H9 (cell line): ENCODE results near the gene SLC4A2. TPM values are rescaled to one million over a fixed set of nuclear protein-coding genes. Genes with fewer than 3 reads are reported as not detected.

Source experiments
- DNase-seq: peaks from one replicate; pipeline ENCODE4 v3.0.0-alpha.2; 2017
- H2AFZ ChIP-seq: one replicate; pipeline ENCODE4 v1.6.1; 2013; ENCODE audit warnings: mild to moderate bottlenecking, low read length, control low read depth, moderate library complexity
- H2AK5ac ChIP-seq: 2 replicates; pipeline ENCODE4 v1.6.1; 2013; ENCODE audit warnings: low read length, control low read depth, mixed read lengths; ENCODE audit not compliant: insufficient read length
- H2BK120ac ChIP-seq: one replicate; pipeline ENCODE4 v1.6.1; 2013; ENCODE audit warnings: low read depth, mild to moderate bottlenecking, low read length, control low read depth, inconsistent platforms; ENCODE audit not compliant: poor library complexity, severe bottlenecking
- H2BK12ac ChIP-seq: 2 replicates; pipeline ENCODE4 v1.6.1; 2013; ENCODE audit warnings: low read length, control low read depth, mixed read lengths, low read depth; ENCODE audit not compliant: insufficient read length
- H2BK15ac ChIP-seq: 2 replicates; pipeline ENCODE4 v1.6.1; 2013; ENCODE audit warnings: low read depth, low read length, control low read depth
- H2BK20ac ChIP-seq: one replicate; pipeline ENCODE4 v1.6.1; 2013; ENCODE audit warnings: low read depth, mild to moderate bottlenecking, low read length, control low read depth, inconsistent platforms; ENCODE audit not compliant: poor library complexity, severe bottlenecking
- H2BK5ac ChIP-seq: 2 replicates; pipeline ENCODE4 v1.6.1; 2013; ENCODE audit warnings: low read length, control low read depth, mixed read lengths; ENCODE audit not compliant: insufficient read length
- H3K14ac ChIP-seq: 2 replicates; pipeline ENCODE4 v1.6.1; 2013; ENCODE audit warnings: low read length, control low read depth; ENCODE audit not compliant: insufficient read depth
- H3K18ac ChIP-seq: 2 replicates; pipeline ENCODE4 v1.6.1; 2013; ENCODE audit warnings: low read depth, mild to moderate bottlenecking, mixed read lengths, low read length, control low read depth; ENCODE audit not compliant: insufficient read length
- H3K23ac ChIP-seq: 2 replicates; pipeline ENCODE4 v1.6.1; 2013; ENCODE audit warnings: low read length, control low read depth, mixed read lengths, low read depth; ENCODE audit not compliant: insufficient read length
- H3K23me2 ChIP-seq: 2 replicates; pipeline ENCODE4 v1.6.1; 2013; ENCODE audit warnings: low read depth, mild to moderate bottlenecking, mixed read lengths, low read length, control low read depth; ENCODE audit not compliant: insufficient read length, poor library complexity, severe bottlenecking
- H3K27ac ChIP-seq: 2 replicates; pipeline ENCODE4 v1.5.1; 2013; ENCODE audit warnings: low read length, control low read depth, mixed read lengths, low read depth; ENCODE audit not compliant: insufficient read length
- H3K27me3 ChIP-seq: 2 replicates; pipeline ENCODE4 v1.6.1; 2013; ENCODE audit warnings: low read length, control low read depth, inconsistent platforms; ENCODE audit not compliant: insufficient read depth
- H3K4ac ChIP-seq: 2 replicates; pipeline ENCODE4 v1.6.1; 2013; ENCODE audit warnings: low read depth, mild to moderate bottlenecking, control low read depth, inconsistent platforms, low read length, moderate library complexity
- H3K4me1 ChIP-seq: 2 replicates; pipeline ENCODE4 v1.6.1; 2013; ENCODE audit warnings: low read length, control low read depth, inconsistent platforms; ENCODE audit not compliant: insufficient read depth
- H3K4me2 ChIP-seq: 2 replicates; pipeline ENCODE4 v1.6.1; 2013; ENCODE audit warnings: low read length, control low read depth, mixed read lengths; ENCODE audit not compliant: insufficient read length, insufficient read depth
- H3K56ac ChIP-seq: 2 replicates; pipeline ENCODE4 v1.6.1; 2013; ENCODE audit warnings: low read depth, mild to moderate bottlenecking, mixed read lengths, low read length, control low read depth; ENCODE audit not compliant: insufficient read length
- H3K79me1 ChIP-seq: 2 replicates; pipeline ENCODE4 v1.6.1; 2013; ENCODE audit warnings: low read depth, mild to moderate bottlenecking, moderate library complexity, low read length, control low read depth, inconsistent platforms; ENCODE audit not compliant: insufficient read depth, poor library complexity, severe bottlenecking
- H3K79me2 ChIP-seq: 2 replicates; pipeline ENCODE4 v1.6.1; 2013; ENCODE audit warnings: low read length, control low read depth, inconsistent platforms; ENCODE audit not compliant: insufficient read depth
- H3K9ac ChIP-seq: 2 replicates; pipeline ENCODE4 v1.6.1; 2013; ENCODE audit warnings: low read length, control low read depth, mixed read lengths; ENCODE audit not compliant: insufficient read length; ENCODE audit errors: extremely low read depth
- H3K9me3 ChIP-seq: one replicate; pipeline ENCODE4 v1.6.1; 2013; ENCODE audit warnings: low read depth, low read length, inconsistent platforms; ENCODE audit not compliant: control insufficient read depth
- H3T11ph ChIP-seq: one replicate; pipeline ENCODE4 v1.6.1; 2013; ENCODE audit warnings: mild to moderate bottlenecking, low read length, control low read depth, inconsistent platforms
- H4K20me1 ChIP-seq: one replicate; pipeline ENCODE4 v1.6.1; 2013; ENCODE audit not compliant: control insufficient read depth, insufficient read length, insufficient read depth
- H4K5ac ChIP-seq: 2 replicates; pipeline ENCODE4 v1.6.1; 2013; ENCODE audit warnings: low read depth, mild to moderate bottlenecking, mixed read lengths, low read length, control low read depth; ENCODE audit not compliant: insufficient read length
- H4K8ac ChIP-seq: replicated peaks from 2 replicates; pipeline ENCODE4 v1.6.1; 2013; ENCODE audit warnings: low read length, control low read depth, mixed read lengths, low read depth; ENCODE audit not compliant: insufficient read length
- H4K91ac ChIP-seq: 2 replicates; pipeline ENCODE4 v1.6.1; 2013; ENCODE audit warnings: low read depth, mild to moderate bottlenecking, moderate library complexity, mixed read lengths, low read length, control low read depth; ENCODE audit not compliant: insufficient read length
- H3K27ac Mint-ChIP-seq, 3 experiments: 2 replicates in 2 of 3; 3 replicates in 1 of 3; pipeline ENCODE4 v1.8.0; 2020 to 2021; ENCODE audit warnings: mixed read lengths in 3 of 3, mild to moderate bottlenecking in 1 of 3, moderate library complexity in 1 of 3
- H3K27me3 Mint-ChIP-seq: 2 replicates; pipeline ENCODE4 v1.8.0; 2021; ENCODE audit warnings: low read depth, mild to moderate bottlenecking, moderate library complexity, mixed read lengths
- H3K36me3 Mint-ChIP-seq, 3 experiments: 2 replicates in 2 of 3; 3 replicates in 1 of 3; pipeline ENCODE4 v1.8.0; 2020 to 2021; ENCODE audit warnings: low read depth in 3 of 3, mixed read lengths in 3 of 3; ENCODE audit not compliant: insufficient read depth in 1 of 3
- H3K4me1 Mint-ChIP-seq, 2 experiments: 2 replicates each; pipeline ENCODE4 v1.8.0; 2020; ENCODE audit warnings: mixed read lengths in 2 of 2
- H3K4me3 Mint-ChIP-seq, 2 experiments: 2 replicates in 1 of 2; 3 replicates in 1 of 2; pipeline ENCODE4 v1.8.0; 2020 to 2021; ENCODE audit warnings: mild to moderate bottlenecking in 2 of 2, mixed read lengths in 2 of 2, moderate library complexity in 1 of 2
- H3K9me3 Mint-ChIP-seq, 2 experiments: 2 replicates in 1 of 2; 3 replicates in 1 of 2; pipeline ENCODE4 v1.8.0; 2020; ENCODE audit warnings: mild to moderate bottlenecking in 2 of 2, mixed read lengths in 2 of 2, moderate library complexity in 1 of 2
- WGBS: extraction: QIAGEN DNeasy Blood & Tissue Kit; methylation state at CpG from one replicate; pipeline ENCODE4 v1.1.7; 2013; ENCODE audit warnings: missing lambda C conversion rate, low lambda C conversion rate, mixed read lengths; ENCODE audit not compliant: insufficient read length; ENCODE audit errors: extremely low coverage; 5-methylcytosine and 5-hydroxymethylcytosine counted together
- total RNA-seq: library from RNA; stranded (reverse); gene quantifications from 2 replicates; pipeline ENCODE4 v1.2.1, GENCODE V29; 2021
- TF ChIP-seq, protein P1 (sequence below): fragments of 200-600 bp; sonication (generic); conservative IDR thresholded peaks from 3 replicates; pipeline ENCODE4 v1.8.0; 2021; ENCODE audit warnings: antibody characterized with exemption, mild to moderate bottlenecking

Gene SLC4A2
- total RNA-seq, 1 experiment from 2014 or later = 136 TPM

DNA sequence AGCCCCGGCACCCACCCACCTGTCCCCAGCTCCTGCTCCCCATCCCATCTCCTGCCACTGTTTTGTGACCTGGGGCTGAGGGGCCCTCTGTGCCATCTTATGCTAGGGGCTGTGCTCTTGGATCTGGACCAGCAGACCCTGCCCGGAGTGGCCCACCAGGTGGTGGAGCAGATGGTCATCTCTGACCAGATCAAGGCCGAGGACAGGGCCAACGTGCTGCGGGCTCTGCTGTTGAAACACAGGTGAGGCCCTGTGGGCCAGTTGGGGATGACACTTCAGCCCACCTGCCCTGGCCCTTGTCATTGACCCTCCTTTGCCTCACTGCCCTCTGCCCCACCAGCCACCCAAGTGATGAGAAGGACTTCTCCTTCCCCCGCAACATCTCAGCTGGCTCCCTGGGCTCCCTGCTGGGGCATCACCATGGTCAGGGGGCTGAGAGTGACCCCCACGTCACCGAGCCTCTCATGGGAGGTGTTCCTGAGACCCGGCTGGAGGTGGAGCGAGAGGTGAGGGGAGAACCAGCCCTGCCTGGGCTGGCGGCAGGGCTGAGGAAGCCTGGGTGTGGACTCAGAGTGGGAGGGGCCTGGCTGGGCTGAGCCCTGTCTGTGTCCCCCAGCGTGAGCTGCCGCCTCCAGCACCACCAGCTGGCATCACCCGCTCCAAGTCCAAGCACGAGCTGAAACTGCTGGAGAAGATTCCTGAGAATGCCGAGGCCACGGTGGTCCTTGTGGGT is 10.6 kb downstream of the SLC4A2 start:
- H2BK20ac ChIP-seq = no peak overlapping the region
- no CpG with 5 or more reads among the region's 17 CpGs for WGBS
- no peaks in the 10 kb centered on the region; the same call in 1 of the 2 replicates for H3K4me1 ChIP-seq
- Mint-ChIP-seq H3K4me1 (peaks cover 11% of the 10 kb centered on the region in 2 experiments), H3K36me3 (peaks cover 44 to 73% (median 68%) of the 10 kb centered on the region in 3 experiments; a peak in 6 of 7 replicates), H3K27ac (peak overlapping the region in 1 of 3 experiments; percentile 70; a peak in 1 of 7 replicates), H3K9me3 (no peaks in the 10 kb centered on the region; a peak in 1 of 5 replicates), H3K27me3 (no peaks in the 10 kb centered on the region), H3K4me3 (no peak overlapping the region)
- no peak overlapping the region for H4K8ac ChIP-seq
- no peaks in the 10 kb centered on the region for H3K79me1 ChIP-seq
- H3K27me3 ChIP-seq = no peaks in the 10 kb centered on the region
- H3K23ac ChIP-seq = no peak overlapping the region
- no peak overlapping the region for H2BK15ac ChIP-seq
- H2AK5ac ChIP-seq = no peak overlapping the region
- H2AFZ ChIP-seq = no peak overlapping the region
- no peak overlapping the region for H3K9ac ChIP-seq
- no peaks in the 10 kb centered on the region for H3K23me2 ChIP-seq
- H3T11ph ChIP-seq = no peak overlapping the region
- H3K79me2 ChIP-seq = no peaks in the 10 kb centered on the region
- no peak overlapping the region for H4K5ac ChIP-seq
- H3K18ac ChIP-seq = no peak overlapping the region
- H3K56ac ChIP-seq = no peak overlapping the region
- DNase-seq = no peak
- TF ChIP-seq, protein P1, sequence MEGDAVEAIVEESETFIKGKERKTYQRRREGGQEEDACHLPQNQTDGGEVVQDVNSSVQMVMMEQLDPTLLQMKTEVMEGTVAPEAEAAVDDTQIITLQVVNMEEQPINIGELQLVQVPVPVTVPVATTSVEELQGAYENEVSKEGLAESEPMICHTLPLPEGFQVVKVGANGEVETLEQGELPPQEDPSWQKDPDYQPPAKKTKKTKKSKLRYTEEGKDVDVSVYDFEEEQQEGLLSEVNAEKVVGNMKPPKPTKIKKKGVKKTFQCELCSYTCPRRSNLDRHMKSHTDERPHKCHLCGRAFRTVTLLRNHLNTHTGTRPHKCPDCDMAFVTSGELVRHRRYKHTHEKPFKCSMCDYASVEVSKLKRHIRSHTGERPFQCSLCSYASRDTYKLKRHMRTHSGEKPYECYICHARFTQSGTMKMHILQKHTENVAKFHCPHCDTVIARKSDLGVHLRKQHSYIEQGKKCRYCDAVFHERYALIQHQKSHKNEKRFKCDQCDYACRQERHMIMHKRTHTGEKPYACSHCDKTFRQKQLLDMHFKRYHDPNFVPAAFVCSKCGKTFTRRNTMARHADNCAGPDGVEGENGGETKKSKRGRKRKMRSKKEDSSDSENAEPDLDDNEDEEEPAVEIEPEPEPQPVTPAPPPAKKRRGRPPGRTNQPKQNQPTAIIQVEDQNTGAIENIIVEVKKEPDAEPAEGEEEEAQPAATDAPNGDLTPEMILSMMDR = no peak
- no peak overlapping the region for H3K27ac ChIP-seq
- no peaks in the 10 kb centered on the region for H3K9me3 ChIP-seq
- H2BK120ac ChIP-seq = no peak overlapping the region
- H3K4ac ChIP-seq = no peak overlapping the region
- H4K91ac ChIP-seq = no peak overlapping the region
- H4K20me1 ChIP-seq = no peaks in the 10 kb centered on the region
- H3K4me2 ChIP-seq = no peak overlapping the region
- no peak overlapping the region for H2BK5ac ChIP-seq
- no peak overlapping the region for H2BK12ac ChIP-seq
- H3K14ac ChIP-seq = no peak overlapping the region
